ENCODE results near the gene UBC. TPM values are rescaled to one million over a fixed set of nuclear protein-coding genes. Genes with fewer than 3 reads are reported as not detected.

The UBC gene
- total and polyA plus RNA-seq, 2 of the 4 experiments (the other 2 are of a cell fraction): 2,042 to 4,320 TPM

GRCh38 chr12:124870515-124870914 lies 43.9 kb downstream of the UBC start:
- Histone ChIP-seq H2BK15ac (ENCODE audit: low read depth, low read length) (no peak overlapping the region), H4K5ac (ENCODE audit: low read depth, low read length) (no peak overlapping the region), H3K4me1 (ENCODE audit: control insufficient read depth, insufficient read depth, low read length) (peaks cover 5% of the 10 kb centered on the region), H3K36me3 (ENCODE audit: control insufficient read depth, insufficient read depth, low read length) (no peaks in the 10 kb centered on the region), H3K56ac (ENCODE audit: extremely low read depth, insufficient read depth, low read length) (no peak overlapping the region), H3K27me3 (ENCODE audit: control insufficient read depth, insufficient read depth, low read length) (peaks cover 3% of the 10 kb centered on the region; the same call in 1 of the 2 replicates), H2AFZ (replicated peaks; ENCODE audit: low read length, poor library complexity) (no peak overlapping the region), H2AK9ac (replicated peaks; ENCODE audit: low read depth, low read length, poor library complexity) (no peak overlapping the region), H2BK5ac (ENCODE audit: low read depth, low read length, poor library complexity, severe bottlenecking) (no peak overlapping the region), H3K9me3 (ENCODE audit: control insufficient read depth, insufficient read depth, low read length) (peaks cover 4% of the 10 kb centered on the region; the same call in 1 of the 2 replicates), H3K9me1 (ENCODE audit: insufficient read depth, low read length) (peaks cover 5% of the 10 kb centered on the region), H4K8ac (ENCODE audit: low read depth in 2 of 2, low read length in 2 of 2) (no peak overlapping the region), H3K14ac (replicated peaks; ENCODE audit: low read depth, low read length) (no peak overlapping the region), H3K4me2 (ENCODE audit: low read depth, low read length) (no peak overlapping the region), H2BK20ac (ENCODE audit: low read depth, low read length) (no peak overlapping the region), H2BK120ac (ENCODE audit: low read depth, low read length) (no peak overlapping the region), H3K79me1 (ENCODE audit: low read depth in 1 of 2, low read length in 2 of 2) (no peaks in the 10 kb centered on the region), H3K18ac (ENCODE audit: low read depth, low read length) (no peak overlapping the region), H3K9ac (ENCODE audit: low read depth, low read length) (no peak overlapping the region), H3K23ac (ENCODE audit: low read depth, low read length) (no peak overlapping the region), H3K4ac (ENCODE audit: low read depth, low read length) (no peak overlapping the region), H2AK5ac (ENCODE audit: low read depth, low read length) (no peak overlapping the region), H3K4me3 (ENCODE audit: insufficient read depth, low read depth, low read length) (no peak overlapping the region), H4K91ac (ENCODE audit: insufficient read depth, low read depth, low read length) (no peak overlapping the region), H4K20me1 (ENCODE audit: insufficient read depth, low read length) (no peaks in the 10 kb centered on the region), H3K27ac (ENCODE audit: insufficient read depth, low read length) (no peak overlapping the region)
- ChIA-PET POLR2A (ENCODE audit: unreplicated experiment) (no interaction called here), CTCF (no interaction called here)
- TF ChIP-seq RFX5 (IDR thresholded peaks at IDR 0.05; ENCODE audit: low read depth, low read length) (no peak), USF2 (IDR thresholded peaks at IDR 0.05; ENCODE audit: low read depth, low read length) (no peak), RAD21 (IDR thresholded peaks at IDR 0.05; ENCODE audit: low read length) (no peak), FOS (IDR thresholded peaks at IDR 0.05; ENCODE audit: low read depth, low read length) (no peak), CHD1 (IDR thresholded peaks at IDR 0.05; ENCODE audit: low read depth, low read length) (no peak), CTCF (conservative IDR thresholded peaks at IDR 0.05; ENCODE audit: low read depth, low read length) (no peak), NFE2L2 (IDR thresholded peaks at IDR 0.05; ENCODE audit: low read depth, low read length) (no peak), SMC3 (IDR thresholded peaks at IDR 0.05; ENCODE audit: low read depth, low read length) (no peak), MXI1 (IDR thresholded peaks at IDR 0.05; ENCODE audit: borderline replicate concordance, low read depth, low read length) (no peak), POLR2A (IDR thresholded peaks at IDR 0.05; ENCODE audit: low read depth, low read length) (no peak), MAZ (IDR thresholded peaks at IDR 0.05; ENCODE audit: borderline replicate concordance, low read depth, low read length) (no peak), CEBPB (IDR thresholded peaks at IDR 0.05; ENCODE audit: low read depth, low read length) (no peak)
- DNase-seq: no peak
- WGBS, 2 experiments (ENCODE audit: extremely low coverage in 2 of 2, insufficient read length in 1 of 2): no CpG with 5 or more reads among the region's 4 CpGs
- no TSS peak for BruUV-seq (replicated peaks)
- no peak for ATAC-seq (ENCODE audit: low read depth)
- intact Hi-C loops (cut with micrococcal nuclease) (no loop called here), dilution Hi-C loops (cut with HindIII; ENCODE audit: low sequenced_read_pairs, unreplicated experiment) (no loop called here), in situ Hi-C loops (cut with MboI; ENCODE audit: low sequenced_read_pairs) (no loop called here)
